GM13977 (cell line): ENCODE results near the gene EFNA4.

Experiments used
- DNase-seq: peaks from one replicate; pipeline ENCODE4 v3.0.0; 2012; ENCODE audit warnings: low spot score
- CTCF ChIP-seq: IDR thresholded peaks from 2 replicates; pipeline ENCODE4 v1.5.1; 2012; ENCODE audit warnings: mild to moderate bottlenecking, control low read depth; ENCODE audit not compliant: insufficient read depth; ENCODE audit errors: extremely low read depth, missing control alignments
- in situ Hi-C: fragments of 300-500 bp; cut with MboI; formaldehyde crosslinking; loops from one replicate; pipeline ENCODE4 v1.12.0; 2022; ENCODE audit warnings: low sequenced_read_pairs, low pct_unique_long_range_greater_than_20kb, mixed read lengths, inconsistent platforms; ENCODE audit not compliant: unreplicated experiment

EFNA4 gene

DNA sequence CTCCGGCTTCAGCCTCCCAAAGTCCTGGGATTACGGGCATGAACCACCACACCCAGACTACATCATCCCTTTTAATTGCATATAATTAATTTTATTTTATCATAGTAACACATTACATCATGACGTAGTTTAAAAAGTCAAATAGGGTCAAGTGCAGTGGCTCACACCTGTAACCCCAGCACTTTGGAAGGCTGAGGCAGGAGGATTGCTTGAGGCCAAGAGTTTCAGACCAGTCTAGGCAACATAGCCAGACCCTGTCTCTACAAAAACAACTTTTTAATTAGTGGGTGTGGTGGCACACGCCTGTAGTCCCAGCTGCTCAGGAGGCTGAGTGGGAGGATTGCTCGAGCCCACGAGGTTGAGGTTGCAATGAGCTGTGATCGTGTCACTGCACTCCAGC lies 35.8 kb downstream of the EFNA4 start:
- no peak for TF ChIP-seq CTCF
- in situ Hi-C loops = no loop called here
- DNase-seq = no peak

GRCh38 chr1:155103325-155103724 lies 39.8 kb downstream of the EFNA4 start:
- TF ChIP-seq CTCF = no peak
- in situ Hi-C loops = no loop called here
- DNase-seq = no peak

- DNase-seq = no peak
- in situ Hi-C loops = no loop called here
- no peak for TF ChIP-seq CTCF
Measured at GRCh38 chr1:155104605-155105534, 41.3 kb downstream of the EFNA4 start.

- in situ Hi-C loops = no loop called here
- no peak for DNase-seq
- no peak for TF ChIP-seq CTCF
Measured at GRCh38 chr1:155105604-155106011, 42.1 kb downstream of the EFNA4 start.

- DNase-seq = no peak
- in situ Hi-C loops = no loop called here
- no peak for TF ChIP-seq CTCF
Measured at GRCh38 chr1:155106862-155107261, 43.3 kb downstream of the EFNA4 start.

DNA sequence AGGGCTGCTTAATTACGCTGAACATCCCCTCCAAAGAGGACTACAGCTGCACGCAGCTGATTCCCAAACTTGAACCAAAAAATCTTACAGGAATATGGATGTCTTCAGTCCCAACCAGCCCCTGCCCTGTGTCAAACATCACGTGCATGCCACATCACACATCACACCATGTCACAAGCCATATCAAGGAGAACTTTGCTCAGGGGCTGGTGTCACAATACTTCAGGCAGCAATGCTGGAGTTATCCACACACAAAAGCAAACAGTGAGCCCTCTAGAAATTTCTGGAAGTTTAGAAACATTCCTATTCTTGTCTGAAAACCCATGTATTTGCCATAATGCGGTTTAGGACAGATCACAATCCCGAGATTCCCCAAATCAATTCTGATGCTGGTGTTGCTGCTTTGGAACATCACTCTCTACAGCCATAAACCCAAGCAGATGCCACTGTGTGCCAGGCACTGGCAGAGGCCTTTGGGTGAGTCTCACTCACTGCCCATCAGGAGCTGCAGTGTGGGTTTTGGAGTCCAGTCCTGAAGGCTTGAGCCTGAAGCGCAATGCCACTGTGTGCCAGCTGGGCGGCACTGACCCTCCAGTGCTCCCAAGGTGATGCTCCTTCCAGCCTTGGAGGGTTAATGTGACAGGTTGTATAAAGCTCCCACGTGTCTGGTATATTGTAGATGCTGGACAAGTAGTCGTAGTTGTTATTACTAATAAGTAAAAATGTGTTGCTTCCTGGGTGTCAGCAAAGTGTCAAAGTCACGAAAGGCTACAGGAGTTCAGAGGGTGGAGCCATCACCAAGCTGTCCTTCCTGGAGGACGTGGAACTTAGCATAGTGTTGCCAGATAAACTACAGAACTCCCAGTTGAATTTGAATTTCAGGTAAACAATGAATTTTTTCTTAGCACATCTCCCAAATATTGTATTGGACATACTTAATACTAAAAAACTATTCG lies 44.0 kb downstream of the EFNA4 start:
- DNase-seq = no peak
- in situ Hi-C loops = no loop called here
- no peak for TF ChIP-seq CTCF
